Tibial nerve (tissue), 4 donors: ENCODE results near the gene LDHAL6B. TPM values are rescaled to one million over a fixed set of nuclear protein-coding genes. Genes with fewer than 3 reads are reported as not detected.

Experiments used
- DNase-seq, 2 donors: peaks; one replicate each; pipeline ENCODE4 v3.0.0-alpha.2; 2019; ENCODE audit warnings: low spot score in 2 of 2
- H3K27ac ChIP-seq, 4 donors: fragments of 200-600 bp; sonication (generic) in 3 of 4; one replicate each; pipeline ENCODE4 v1.5.1; 2017 to 2019; ENCODE audit warnings: mild to moderate bottlenecking in 1 of 4
- H3K27me3 ChIP-seq, 2 donors: fragments of 200-600 bp; sonication (generic) in 1 of 2; one replicate each; pipeline versions ENCODE4 v1.5.1 to v1.6.0; 2017 to 2019
- H3K36me3 ChIP-seq, 3 donors: fragments of 200-600 bp; sonication (generic); one replicate each; pipeline ENCODE4 v1.5.1; 2018 to 2019
- H3K4me1 ChIP-seq, 4 donors: fragments of 200-600 bp; sonication (generic) in 3 of 4; one replicate each; pipeline ENCODE4 v1.5.1; 2017 to 2019
- H3K4me3 ChIP-seq, 4 donors: fragments of 200-600 bp; sonication (generic) in 3 of 4; one replicate each; pipeline ENCODE4 v1.5.1; 2017 to 2019; ENCODE audit warnings: mild to moderate bottlenecking in 1 of 4, moderate library complexity in 1 of 4
- H3K9me3 ChIP-seq, 4 donors: fragments of 200-600 bp; sonication (generic) in 3 of 4; one replicate each; pipeline ENCODE4 v1.5.1; 2017 to 2019
- CTCF ChIP-seq, 5 experiments: fragments of 200-600 bp in 3 of 5; fragments of 450-650 bp in 2 of 5; sonication (generic) in 3 of 5; IDR thresholded peaks; one replicate each; pipeline ENCODE4 v1.5.1; 2016 to 2019; ENCODE audit warnings: antibody characterized with exemption in 5 of 5, mild to moderate bottlenecking in 3 of 5, moderate library complexity in 2 of 5
- EP300 ChIP-seq, 2 donors: sonication (generic); formaldehyde crosslinking; IDR thresholded peaks; one replicate each; pipeline ENCODE4 v1.6.1; 2017; ENCODE audit warnings: antibody characterized with exemption in 2 of 2, mild to moderate bottlenecking in 1 of 2
- POLR2A ChIP-seq, 2 donors: fragments of 450-650 bp; IDR thresholded peaks; one replicate each; pipeline ENCODE4 v1.6.1; 2017; ENCODE audit warnings: antibody characterized with exemption in 2 of 2, mild to moderate bottlenecking in 2 of 2, moderate library complexity in 2 of 2
- WGBS, 2 donors: methylation state at CpG; one replicate each; pipeline ENCODE4 v1.1.5; 2018; 5-methylcytosine and 5-hydroxymethylcytosine counted together
- total RNA-seq, 4 donors: library from RNA; depleted of rRNA; stranded (reverse); fragments of >200 nt; gene quantifications; one replicate each; pipeline ENCODE4 v1.1.0, GENCODE V29; 2016

LDHAL6B gene
- total RNA-seq, 4 donors from 2014 or later: not detected

GRCh38 chr15:59205839-59206622 is 612 bp upstream of the LDHAL6B start:
- no peak overlapping the region for H3K27ac ChIP-seq
- TF ChIP-seq EP300 (IDR thresholded peaks at IDR 0.05) (no peak), CTCF (IDR thresholded peaks at IDR 0.05) (no peak), POLR2A (IDR thresholded peaks at IDR 0.05) (no peak)
- no peak for DNase-seq
- H3K4me1 ChIP-seq: no peaks in the 10 kb centered on the region
- H3K27me3 ChIP-seq: no peaks in the 10 kb centered on the region
- WGBS, 2 donors: 84 to 92% methylated on average over 9 of the region's 9 CpGs
- H3K4me3 ChIP-seq: no peak overlapping the region
- H3K9me3 ChIP-seq: no peaks in the 10 kb centered on the region
- H3K36me3 ChIP-seq: peaks cover 0 to 89% (median 3%) of the 10 kb centered on the region in 3 donors

DNA sequence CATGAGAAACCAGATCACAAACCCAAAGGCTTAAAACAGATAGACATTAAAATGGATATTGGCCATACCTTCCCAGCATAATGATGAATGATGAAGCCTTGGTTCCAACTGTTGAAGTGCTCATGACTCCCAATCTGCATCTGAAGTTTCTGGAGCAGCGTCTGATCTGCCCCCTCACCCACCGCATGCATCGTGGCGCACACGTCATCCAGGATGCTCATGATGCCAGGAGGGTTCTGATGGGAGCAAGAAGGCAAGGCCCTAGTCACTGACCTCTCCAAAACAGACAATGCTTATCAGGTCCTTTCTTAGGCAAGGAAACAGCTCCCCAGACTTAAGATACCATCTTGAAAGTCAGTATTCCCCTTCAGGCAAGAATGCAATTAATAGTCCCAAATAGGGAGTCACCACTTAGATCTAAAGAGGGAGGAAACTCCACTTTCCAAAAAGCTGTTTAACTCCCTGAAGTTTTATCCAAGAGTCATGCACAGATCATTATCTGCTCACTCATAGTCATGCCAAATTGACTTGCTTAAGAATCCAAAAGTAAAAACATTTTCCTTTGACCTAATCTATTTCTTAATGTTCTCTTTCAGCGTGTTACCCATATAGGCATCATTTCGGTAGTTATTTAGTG is 2.1 kb downstream of the LDHAL6B start:
- H3K4me3 ChIP-seq: no peak overlapping the region
- H3K36me3 ChIP-seq: peaks cover 0 to 75% (median 3%) of the 10 kb centered on the region in 3 donors
- TF ChIP-seq POLR2A (IDR thresholded peaks at IDR 0.05) (no peak), EP300 (IDR thresholded peaks at IDR 0.05) (no peak), CTCF (IDR thresholded peaks at IDR 0.05) (no peak)
- H3K27ac ChIP-seq: no peak overlapping the region
- DNase-seq: no peak
- no peaks in the 10 kb centered on the region for H3K27me3 ChIP-seq
- H3K4me1 ChIP-seq: no peaks in the 10 kb centered on the region
- H3K9me3 ChIP-seq: no peaks in the 10 kb centered on the region
- WGBS, 2 donors: 94 to 95% methylated on average over 7 of the region's 7 CpGs

DNA sequence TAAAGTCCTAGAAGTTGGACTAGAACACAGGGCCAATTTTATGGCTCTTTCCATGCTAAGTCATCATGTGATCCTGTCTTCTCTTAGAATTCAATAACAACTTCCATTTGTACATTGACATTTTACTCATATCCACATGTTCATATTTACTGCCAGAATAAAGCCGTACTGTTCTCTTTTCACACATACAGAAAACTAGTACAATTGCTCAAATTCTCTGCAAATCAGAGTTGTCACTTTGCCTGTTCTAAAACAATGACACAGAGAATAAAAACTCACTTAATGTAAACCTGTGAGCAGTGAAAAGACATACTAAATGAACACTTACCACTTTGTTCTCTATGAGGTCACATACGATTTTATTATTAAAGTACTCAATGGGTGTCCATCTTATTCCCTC is 3.5 kb downstream of the LDHAL6B start:
- TF ChIP-seq EP300 (IDR thresholded peaks at IDR 0.05) (no peak), POLR2A (IDR thresholded peaks at IDR 0.05) (no peak), CTCF (IDR thresholded peaks at IDR 0.05) (no peak)
- no peaks in the 10 kb centered on the region for H3K9me3 ChIP-seq
- H3K27ac ChIP-seq: peak overlapping the region in 2 of 4 donors; percentile 10 to 67
- WGBS, 2 donors: 53 to 57% methylated on average over 2 of the region's 2 CpGs
- peaks cover 0 to 74% (median 0%) of the 10 kb centered on the region in 3 donors for H3K36me3 ChIP-seq
- H3K27me3 ChIP-seq: no peaks in the 10 kb centered on the region
- no peak overlapping the region for H3K4me3 ChIP-seq
- H3K4me1 ChIP-seq: no peaks in the 10 kb centered on the region
- DNase-seq: no peak

- Histone ChIP-seq H3K4me3 (no peak overlapping the region), H3K4me1 (peaks cover 0 to 10% (median 0%) of the 10 kb centered on the region in 4 donors), H3K27me3 (no peaks in the 10 kb centered on the region), H3K36me3 (peaks cover 0 to 57% (median 0%) of the 10 kb centered on the region in 3 donors), H3K9me3 (no peaks in the 10 kb centered on the region), H3K27ac (no peak overlapping the region)
- no peak for DNase-seq
- WGBS, 2 donors: 96 to 98% methylated on average over 5 of the region's 5 CpGs
- TF ChIP-seq POLR2A (IDR thresholded peaks at IDR 0.05): no peak
- no peak for TF ChIP-seq CTCF (IDR thresholded peaks at IDR 0.05)
- TF ChIP-seq EP300 (IDR thresholded peaks at IDR 0.05): no peak
Observed at GRCh38 chr15:59216911-59217310, 10.3 kb downstream of the LDHAL6B start.

GRCh38 chr15:59217876-59218498 is 11.3 kb downstream of the LDHAL6B start:
- Histone ChIP-seq H3K4me1 (peaks cover 0 to 15% (median 0%) of the 10 kb centered on the region in 4 donors), H3K27ac (peak overlapping the region in 1 of 4 donors; percentile 26), H3K4me3 (no peak overlapping the region), H3K9me3 (no peaks in the 10 kb centered on the region), H3K36me3 (peaks cover 0 to 66% (median 0%) of the 10 kb centered on the region in 3 donors), H3K27me3 (no peaks in the 10 kb centered on the region)
- no peak for DNase-seq
- 90 to 91% methylated on average over 14 of the region's 14 CpGs for WGBS, 2 donors
- peak in 1 of 2 donors; percentile 14 for TF ChIP-seq EP300 (IDR thresholded peaks at IDR 0.05)
- TF ChIP-seq POLR2A (IDR thresholded peaks at IDR 0.05): no peak
- TF ChIP-seq CTCF (IDR thresholded peaks at IDR 0.05): no peak
